Measurements from ENCODE around the gene TMEM86B. TPM values are rescaled to one million over a fixed set of nuclear protein-coding genes. Genes with fewer than 3 reads are reported as not detected.

Gene TMEM86B
- total RNA-seq, 1 donor from 2014 or later = 0.53 TPM

- TF ChIP-seq CTCF (IDR thresholded peaks at IDR 0.05; ENCODE audit: insufficient read depth, low read length, severe bottlenecking) = no peak
- Histone ChIP-seq H3K4me3 (ENCODE audit: low read depth, low read length) (no peak overlapping the region), H3K27me3 (ENCODE audit: control insufficient read depth, insufficient read depth, low read length) (no peaks in the 10 kb centered on the region), H3K36me3 (ENCODE audit: control insufficient read depth, insufficient read depth, low read length) (no peaks in the 10 kb centered on the region)
- no peak for FAIRE-seq
- DNase-seq (ENCODE audit: low read depth) = peak; percentile 13
These were observed 39.9 kb downstream of the TMEM86B start for GRCh38 chr19:55188625-55189024.

GRCh38 chr19:55186080-55186479, 42.5 kb downstream of the TMEM86B start:
- Histone ChIP-seq H3K4me3 (ENCODE audit: low read depth, low read length) (no peak overlapping the region), H3K27me3 (ENCODE audit: control insufficient read depth, insufficient read depth, low read length) (no peaks in the 10 kb centered on the region), H3K36me3 (ENCODE audit: control insufficient read depth, insufficient read depth, low read length) (no peaks in the 10 kb centered on the region)
- no peak for TF ChIP-seq CTCF (IDR thresholded peaks at IDR 0.05; ENCODE audit: insufficient read depth, low read length, severe bottlenecking)
- FAIRE-seq = no peak
- DNase-seq (ENCODE audit: low read depth) = no peak

DNA sequence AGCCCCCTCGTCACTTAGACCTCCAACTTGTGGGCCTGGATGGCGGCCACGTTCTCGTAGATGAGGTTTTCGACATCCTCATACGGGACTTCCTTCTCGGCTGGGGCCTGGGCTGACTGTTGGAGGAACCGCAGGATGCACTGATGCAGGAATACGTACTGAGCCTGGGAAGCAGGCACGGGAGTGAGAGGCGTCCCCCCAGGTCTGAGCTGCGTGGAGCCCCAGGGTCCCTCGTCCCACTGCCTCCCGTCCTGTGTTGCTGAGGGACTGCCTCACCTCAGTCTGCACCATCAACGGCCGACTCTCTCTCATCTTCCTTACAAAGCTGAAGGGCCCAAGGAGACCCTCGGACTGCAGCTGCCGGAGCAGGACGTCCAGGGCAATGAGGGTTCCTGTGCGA, 46.8 kb downstream of the TMEM86B start:
- Histone ChIP-seq H3K4me3 (ENCODE audit: low read depth, low read length) (no peak overlapping the region), H3K36me3 (ENCODE audit: control insufficient read depth, insufficient read depth, low read length) (no peaks in the 10 kb centered on the region), H3K27me3 (ENCODE audit: control insufficient read depth, insufficient read depth, low read length) (peaks cover 2% of the 10 kb centered on the region)
- no peak for FAIRE-seq
- no peak for TF ChIP-seq CTCF (IDR thresholded peaks at IDR 0.05; ENCODE audit: insufficient read depth, low read length, severe bottlenecking)
- no peak for DNase-seq (ENCODE audit: low read depth)

DNA sequence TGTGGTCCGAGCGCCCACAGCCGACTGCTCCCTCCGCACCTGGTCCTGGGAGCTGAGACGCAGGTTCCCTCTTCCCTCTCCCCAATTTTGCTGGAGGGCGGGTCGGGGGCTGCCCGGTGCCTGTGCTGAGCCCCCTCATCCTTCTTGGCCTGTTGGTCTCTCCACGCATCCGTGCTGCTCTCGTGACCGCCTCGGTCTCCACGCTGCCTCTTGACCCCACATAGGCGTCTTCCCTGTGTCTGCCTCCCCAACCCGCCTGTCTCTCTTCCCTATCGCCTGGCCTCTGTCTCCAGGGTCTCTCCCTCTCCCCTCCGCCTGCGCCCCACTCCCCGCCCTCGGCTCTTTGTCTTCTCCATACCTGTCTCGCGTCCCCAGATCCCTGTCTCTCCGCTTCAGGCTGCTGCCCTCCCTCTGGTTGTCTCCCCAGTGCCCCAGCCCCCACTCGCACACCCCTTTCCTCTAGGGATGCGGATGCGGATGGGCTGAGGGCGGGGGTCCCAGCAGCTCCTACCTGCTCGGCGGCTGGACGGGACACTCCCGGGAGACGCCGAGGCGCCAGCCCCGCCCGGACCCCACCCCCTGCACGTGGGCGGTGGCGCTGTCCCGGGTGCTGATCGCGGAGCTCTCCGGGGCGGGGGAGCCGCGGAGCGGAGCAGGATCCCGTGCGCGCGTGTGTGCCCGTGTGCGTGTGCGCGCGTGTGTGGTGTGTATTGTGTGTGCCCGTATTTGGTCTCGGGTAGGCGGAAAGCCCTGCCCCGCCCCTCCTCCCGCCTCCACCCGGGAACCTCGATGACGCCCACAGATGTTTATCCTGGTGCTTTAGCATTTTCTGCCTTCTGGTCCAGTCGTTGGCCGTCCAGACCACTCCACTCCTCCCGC, 48.7 kb downstream of the TMEM86B start, which contains the start of gene SYT5:
Gene SYT5, minus strand, starts transcription at position 684 of the 879 bp plus-strand sequence. CDS start 1,248 bp downstream, outside the sequence.
- no peak for FAIRE-seq
- H3K27me3 ChIP-seq (ENCODE audit: control insufficient read depth, insufficient read depth, low read length) = peaks cover 2% of the 10 kb centered on the region

GRCh38 chr19:55178781-55179599, 49.6 kb downstream of the TMEM86B start:
- Histone ChIP-seq H3K4me3 (ENCODE audit: low read depth, low read length) (no peak overlapping the region), H3K27me3 (ENCODE audit: control insufficient read depth, insufficient read depth, low read length) (peaks cover 2% of the 10 kb centered on the region), H3K36me3 (ENCODE audit: control insufficient read depth, insufficient read depth, low read length) (no peaks in the 10 kb centered on the region)
- DNase-seq (ENCODE audit: low read depth) = peak; percentile 39
- TF ChIP-seq CTCF (IDR thresholded peaks at IDR 0.05; ENCODE audit: insufficient read depth, low read length, severe bottlenecking) = no peak
- FAIRE-seq = no peak

More for the DNA sequence above, 48.7 kb downstream of the TMEM86B start, which contains the start of gene SYT5:
- H3K36me3 ChIP-seq (ENCODE audit: control insufficient read depth, insufficient read depth, low read length) = no peaks in the 10 kb centered on the region
- peak within 1 kb of the TSS; percentile 16 for H3K4me3 ChIP-seq (ENCODE audit: low read depth, low read length)
- DNase-seq (ENCODE audit: low read depth) = no peak
- TF ChIP-seq CTCF (IDR thresholded peaks at IDR 0.05; ENCODE audit: insufficient read depth, low read length, severe bottlenecking) = no peak

Other genes starting within 250 kb of the TMEM86B start
- not detected in 2 replicates for gene GP6, start 190.5 kb downstream of the TMEM86B start, total RNA-seq
- gene RDH13, start 165.6 kb downstream of the TMEM86B start, total RNA-seq = 23.7 and 37.0 TPM in 2 replicates
- gene EPS8L1, start 152.9 kb downstream of the TMEM86B start, total RNA-seq = 117 and 308 TPM in 2 replicates
- gene PPP1R12C, start 111.1 kb downstream of the TMEM86B start, total RNA-seq = 22.9 and 25.6 TPM in 2 replicates
- 65.0 and 151 TPM in 2 replicates for gene TNNT1, start 79.6 kb downstream of the TMEM86B start, total RNA-seq
- 0.53 and 1.0 TPM in 2 replicates for gene TNNI3, start 71.0 kb downstream of the TMEM86B start, total RNA-seq
- 0.53 and 0.77 TPM in 2 replicates for gene DNAAF3, start 62.1 kb downstream of the TMEM86B start, total RNA-seq
- gene SYT5, start 48.5 kb downstream of the TMEM86B start, total RNA-seq = 0.13 and 0.26 TPM in 2 replicates
- gene PTPRH, start 19.3 kb downstream of the TMEM86B start, total RNA-seq = 3.9 and 7.4 TPM in 2 replicates
- 15.5 and 27.1 TPM in 2 replicates for gene PPP6R1, start 30.3 kb upstream of the TMEM86B start, total RNA-seq
- 37.1 and 41.6 TPM in 2 replicates for gene HSPBP1, start 51.3 kb upstream of the TMEM86B start, total RNA-seq
- 0.51 and 0.53 TPM in 2 replicates for gene BRSK1, start 55.2 kb upstream of the TMEM86B start, total RNA-seq
- gene TMEM150B, start 96.6 kb upstream of the TMEM86B start, total RNA-seq = not detected in 2 replicates
- gene KMT5C, start 111.1 kb upstream of the TMEM86B start, total RNA-seq = 5.3 and 9.0 TPM in 2 replicates
- gene COX6B2, start 126.0 kb upstream of the TMEM86B start, total RNA-seq = 0.26 and 0.64 TPM in 2 replicates
- gene GARIN5B, start 134.5 kb upstream of the TMEM86B start, total RNA-seq = not detected in 2 replicates
- gene IL11, start 141.7 kb upstream of the TMEM86B start, total RNA-seq = 0.64 and 1.3 TPM in 2 replicates
- gene TMEM190, start 148.1 kb upstream of the TMEM86B start, total RNA-seq = not detected in 2 replicates
- gene TMEM238, start 155.5 kb upstream of the TMEM86B start, total RNA-seq = 3.1 and 10.0 TPM in 2 replicates
- gene RPL28, start 157.2 kb upstream of the TMEM86B start, total RNA-seq = 348 and 603 TPM in 2 replicates
- 38.2 and 50.4 TPM in 2 replicates for gene UBE2S, start 179.0 kb upstream of the TMEM86B start, total RNA-seq
- gene SHISA7, start 214.5 kb upstream of the TMEM86B start, total RNA-seq = not detected in 2 replicates
- gene ISOC2, start 232.9 kb upstream of the TMEM86B start, total RNA-seq = 33.2 and 33.3 TPM in 2 replicates
- gene C19orf85, start 236.0 kb upstream of the TMEM86B start, total RNA-seq = not detected in 2 replicates
- gene ZNF628, start 247.9 kb upstream of the TMEM86B start, total RNA-seq = 0.79 and 1.0 TPM in 2 replicates